Measurements from ENCODE around the gene FYCO1. TPM values are rescaled to one million over a fixed set of nuclear protein-coding genes. Genes with fewer than 3 reads are reported as not detected.

FYCO1 gene
- total and polyA plus RNA-seq, 7 donors: 8.4 to 115 (median 72.1) TPM

DNA sequence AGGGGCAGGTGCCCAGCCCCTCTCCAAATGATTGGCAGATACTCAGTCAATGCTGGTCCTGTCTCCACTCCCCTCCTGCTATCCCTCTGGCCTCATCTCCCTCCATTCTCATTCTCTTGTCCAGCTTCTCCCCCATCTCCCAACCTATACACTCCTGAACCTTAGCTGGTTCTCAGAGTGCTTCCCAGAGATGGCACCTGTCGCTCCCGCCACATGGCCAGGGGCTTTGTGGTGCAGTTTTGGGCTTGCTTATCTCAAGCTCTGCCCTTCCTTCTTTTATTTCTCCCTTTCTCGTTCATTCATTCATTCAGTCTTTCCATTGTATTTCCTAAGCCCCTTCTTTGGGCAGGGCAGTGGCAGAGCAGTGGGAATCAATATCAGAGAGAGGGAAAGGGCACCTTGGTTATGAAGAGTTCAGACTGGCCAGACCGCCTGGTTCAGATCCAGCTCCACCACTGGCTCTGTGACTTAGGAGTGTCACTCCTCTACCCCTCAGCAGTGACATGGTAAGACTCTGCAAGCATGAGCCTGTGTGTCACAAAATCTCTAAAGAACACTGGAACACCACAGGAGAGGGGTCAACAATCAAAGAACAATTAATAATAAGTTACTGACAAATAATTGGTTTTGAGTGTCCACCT, 72.6 kb downstream of the FYCO1 start:
- Histone ChIP-seq H3K27me3 (no peaks in the 10 kb centered on the region), H3K4me1 (no peaks in the 10 kb centered on the region), H3K27ac (no peak overlapping the region), H3K4me3 (no peak overlapping the region), H3K36me3 (peaks cover 33 to 100% (median 40%) of the 10 kb centered on the region in 4 donors), H3K9me3 (no peaks in the 10 kb centered on the region)
- intact Hi-C loops (cut with DNase I): no loop called here
- TF ChIP-seq EP300 (IDR thresholded peaks at IDR 0.05) (no peak), POLR2A (IDR thresholded peaks at IDR 0.05) (no peak), CTCF (IDR thresholded peaks at IDR 0.05) (no peak), POLR2AphosphoS5 (IDR thresholded peaks at IDR 0.05) (no peak)
- WGBS, 2 donors: 95 to 96% methylated on average over 4 of the region's 4 CpGs
- no peak for DNase-seq

- 90 to 92% methylated on average over 3 of the region's 3 CpGs for WGBS, 2 donors
- intact Hi-C loops (cut with DNase I): no loop called here
- no peak for DNase-seq
- Histone ChIP-seq H3K4me3 (no peak overlapping the region), H3K36me3 (peaks cover 31 to 96% (median 40%) of the 10 kb centered on the region in 4 donors), H3K27ac (no peak overlapping the region), H3K27me3 (no peaks in the 10 kb centered on the region), H3K9me3 (no peaks in the 10 kb centered on the region), H3K4me1 (no peaks in the 10 kb centered on the region)
- TF ChIP-seq EP300 (IDR thresholded peaks at IDR 0.05): no peak
- TF ChIP-seq POLR2AphosphoS5 (IDR thresholded peaks at IDR 0.05): no peak
- TF ChIP-seq POLR2A (IDR thresholded peaks at IDR 0.05): no peak
- no peak for TF ChIP-seq CTCF (IDR thresholded peaks at IDR 0.05)
Measured at GRCh38 chr3:45922039-45922326, 73.6 kb downstream of the FYCO1 start.

GRCh38 chr3:45921158-45922038, 74.2 kb downstream of the FYCO1 start:
- no peaks in the 10 kb centered on the region for H3K4me1 ChIP-seq
- no peak overlapping the region for H3K27ac ChIP-seq
- H3K36me3 ChIP-seq: peaks cover 31 to 90% (median 40%) of the 10 kb centered on the region in 4 donors
- H3K9me3 ChIP-seq: no peaks in the 10 kb centered on the region
- intact Hi-C loops (cut with DNase I): no loop called here
- 82 to 91% methylated on average over 14 of the region's 14 CpGs for WGBS, 2 donors
- TF ChIP-seq EP300 (IDR thresholded peaks at IDR 0.05) (no peak), POLR2AphosphoS5 (IDR thresholded peaks at IDR 0.05) (no peak), CTCF (IDR thresholded peaks at IDR 0.05) (no peak)
- DNase-seq: no peak
- H3K4me3 ChIP-seq: no peak overlapping the region
- no peaks in the 10 kb centered on the region for H3K27me3 ChIP-seq

DNA sequence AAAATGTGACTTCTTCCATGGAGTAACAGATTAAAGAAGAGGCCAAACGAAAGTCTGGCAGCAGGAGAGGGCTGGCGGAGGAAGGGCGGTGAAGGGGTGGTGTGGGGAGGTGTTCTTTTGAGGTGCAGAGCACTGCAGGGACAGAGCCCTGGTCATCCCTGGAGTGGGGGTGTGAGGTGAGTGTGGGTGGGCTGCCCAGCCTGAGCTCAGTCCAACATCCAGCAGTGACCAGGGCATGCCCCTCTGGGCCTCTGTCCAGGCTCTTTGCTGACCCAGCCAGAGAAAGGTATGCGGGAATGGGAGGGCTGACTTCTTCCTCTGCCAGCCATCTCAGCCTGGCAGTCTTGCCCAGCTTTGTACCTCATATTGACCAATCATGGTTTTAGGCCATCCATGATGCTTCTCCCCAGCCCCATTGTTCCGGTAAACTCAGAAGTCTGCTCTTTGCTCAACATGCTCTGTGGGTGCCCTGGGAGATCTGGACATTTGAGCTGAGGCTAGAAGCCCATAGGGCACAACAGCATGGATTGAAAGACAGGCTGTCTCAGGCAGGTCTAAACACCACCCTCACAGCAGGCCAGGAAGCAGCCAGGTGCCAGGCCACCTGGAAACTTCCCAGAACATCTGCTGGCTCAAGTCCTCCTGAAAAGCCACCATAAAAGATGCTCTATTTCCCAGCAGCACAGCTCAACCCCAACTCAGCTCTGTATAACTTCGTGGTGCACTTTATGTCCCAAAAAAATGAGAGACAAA, 78.3 kb downstream of the FYCO1 start:
- DNase-seq: no peak
- H3K27me3 ChIP-seq: no peaks in the 10 kb centered on the region
- H3K4me1 ChIP-seq: peaks cover 0 to 8% (median 2%) of the 10 kb centered on the region in 4 donors
- intact Hi-C loops (cut with DNase I): no loop called here
- TF ChIP-seq CTCF (IDR thresholded peaks at IDR 0.05) (no peak), EP300 (IDR thresholded peaks at IDR 0.05) (no peak), POLR2A (IDR thresholded peaks at IDR 0.05) (no peak), POLR2AphosphoS5 (IDR thresholded peaks at IDR 0.05) (no peak)
- H3K36me3 ChIP-seq: peaks cover 17 to 49% (median 26%) of the 10 kb centered on the region in 4 donors
- H3K9me3 ChIP-seq: no peaks in the 10 kb centered on the region
- no peak overlapping the region for H3K4me3 ChIP-seq
- 90% methylated on average over 6 of the region's 6 CpGs for WGBS, 2 donors
- H3K27ac ChIP-seq: no peak overlapping the region
